ENCODE data around the gene OPCML. TPM values are rescaled to one million over a fixed set of nuclear protein-coding genes. Genes with fewer than 3 reads are reported as not detected.

OPCML gene
- polyA plus RNA-seq, 3 donors = not detected

GRCh38 chr11:132772703-132773545, 759.4 kb downstream of the OPCML start:
- peaks cover 0 to 2% (median 0%) of the 10 kb centered on the region in 3 donors for H3K27me3 Mint-ChIP-seq (ENCODE audit: low read depth in 3 of 3)
- 78% methylated on average over 7 of the region's 19 CpGs for WGBS (ENCODE audit: insufficient coverage)
- DNase-seq = no peak

GRCh38 chr11:132771746-132772145, 760.6 kb downstream of the OPCML start:
- Mint-ChIP-seq H3K9me3 (peaks cover 0 to 5% (median 3%) of the 10 kb centered on the region in 7 donors), H3K4me1 (no peaks in the 10 kb centered on the region)
- intact Hi-C loops (cut with micrococcal nuclease) = no loop called here

More at GRCh38 chr11:132772703-132773545, 759.4 kb downstream of the OPCML start:
- no peak for TF ChIP-seq CTCF (IDR thresholded peaks at IDR 0.05)
- intact Hi-C loops (cut with micrococcal nuclease) = no loop called here
- no peaks in the 10 kb centered on the region for H3K36me3 ChIP-seq (replicated peaks in 1 of 2; ENCODE audit: control insufficient read depth in 1 of 2, insufficient read depth in 2 of 2, low read length in 2 of 2)
- no peaks in the 10 kb centered on the region for H3K79me2 ChIP-seq (ENCODE audit: insufficient read depth, low read length)
- H3K9me3 ChIP-seq (replicated peaks in 1 of 2; ENCODE audit: control insufficient read depth in 1 of 2, insufficient read depth in 1 of 2, low read length in 2 of 2) = peaks cover 0 to 3% of the 10 kb centered on the region in 2 donors
- Mint-ChIP-seq H3K9me3 (peaks cover 0 to 5% (median 3%) of the 10 kb centered on the region in 7 donors), H3K27ac (no peak overlapping the region), H3K36me3 (no peaks in the 10 kb centered on the region), H3K4me1 (no peaks in the 10 kb centered on the region), H3K4me3 (no peak overlapping the region)
- no peaks in the 10 kb centered on the region for H3K27me3 ChIP-seq (ENCODE audit: control insufficient read depth in 2 of 2, insufficient read depth in 2 of 2, low read length in 2 of 2)
- H3K4me3 ChIP-seq (replicated peaks in 1 of 3; ENCODE audit: low read depth in 2 of 3, low read length in 3 of 3) = no peak overlapping the region
- no peaks in the 10 kb centered on the region for H3K4me1 ChIP-seq (ENCODE audit: control insufficient read depth in 1 of 2, insufficient read depth in 2 of 2, low read length in 2 of 2)
- H4K20me1 ChIP-seq (ENCODE audit: insufficient read depth, low read length) = no peaks in the 10 kb centered on the region
- H3K4me2 ChIP-seq (replicated peaks; ENCODE audit: extremely low read depth, low read length, poor library complexity, severe bottlenecking) = no peak overlapping the region
- no peak overlapping the region for H3K27ac ChIP-seq (ENCODE audit: low read depth in 1 of 2, low read length in 2 of 2)
- H3K9ac ChIP-seq (ENCODE audit: insufficient read depth, low read length, poor library complexity, severe bottlenecking) = no peak overlapping the region
- H2AFZ ChIP-seq (ENCODE audit: insufficient read depth, low read depth, low read length, poor library complexity, severe bottlenecking) = no peak overlapping the region

More at GRCh38 chr11:132771746-132772145, 760.6 kb downstream of the OPCML start:
- Mint-ChIP-seq H3K36me3 (no peaks in the 10 kb centered on the region), H3K4me3 (no peak overlapping the region), H3K27ac (no peak overlapping the region), H3K27me3 (ENCODE audit: low read depth in 3 of 3) (peaks cover 0 to 2% (median 0%) of the 10 kb centered on the region in 3 donors)
- peaks cover 0 to 3% of the 10 kb centered on the region in 2 donors for H3K9me3 ChIP-seq (replicated peaks in 1 of 2; ENCODE audit: control insufficient read depth in 1 of 2, insufficient read depth in 1 of 2, low read length in 2 of 2)
- TF ChIP-seq CTCF (IDR thresholded peaks at IDR 0.05) = no peak
- no peaks in the 10 kb centered on the region for H3K36me3 ChIP-seq (replicated peaks in 1 of 2; ENCODE audit: control insufficient read depth in 1 of 2, insufficient read depth in 2 of 2, low read length in 2 of 2)
- no peak overlapping the region for H3K27ac ChIP-seq (ENCODE audit: low read depth in 1 of 2, low read length in 2 of 2)
- no peak for DNase-seq
- H4K20me1 ChIP-seq (ENCODE audit: insufficient read depth, low read length) = no peaks in the 10 kb centered on the region
- H3K4me3 ChIP-seq (replicated peaks in 1 of 3; ENCODE audit: low read depth in 2 of 3, low read length in 3 of 3) = no peak overlapping the region
- no peaks in the 10 kb centered on the region for H3K79me2 ChIP-seq (ENCODE audit: insufficient read depth, low read length)
- H3K9ac ChIP-seq (ENCODE audit: insufficient read depth, low read length, poor library complexity, severe bottlenecking) = no peak overlapping the region
- 71% methylated on average over 1 of the region's 5 CpGs for WGBS (ENCODE audit: insufficient coverage)
- no peaks in the 10 kb centered on the region for H3K4me1 ChIP-seq (ENCODE audit: control insufficient read depth in 1 of 2, insufficient read depth in 2 of 2, low read length in 2 of 2)
- H2AFZ ChIP-seq (ENCODE audit: insufficient read depth, low read depth, low read length, poor library complexity, severe bottlenecking) = no peak overlapping the region
- no peaks in the 10 kb centered on the region for H3K27me3 ChIP-seq (ENCODE audit: control insufficient read depth in 2 of 2, insufficient read depth in 2 of 2, low read length in 2 of 2)
- H3K4me2 ChIP-seq (replicated peaks; ENCODE audit: extremely low read depth, low read length, poor library complexity, severe bottlenecking) = no peak overlapping the region
